ENCODE data around the gene FRMD4A.

GRCh38 chr10:13729586-13730305 is 601.0 kb downstream of the FRMD4A start:
- no peak for TF ChIP-seq EP300 (IDR thresholded peaks at IDR 0.05)
- TF ChIP-seq CTCF (IDR thresholded peaks at IDR 0.05): no peak

Data from upper lobe of left lung (tissue), 4 donors.